ENCODE measurements around the gene UBXN7. TPM values are rescaled to one million over a fixed set of nuclear protein-coding genes. Genes with fewer than 3 reads are reported as not detected.

Gene UBXN7
- total and polyA plus RNA-seq, 12 donors = 3.5 to 82.0 (median 24.2) TPM

GRCh38 chr3:196444500-196444894, 12.3 kb upstream of the UBXN7 start:
- no peak for DNase-seq
- H3K4me3 ChIP-seq = no peak overlapping the region
- H3K27me3 ChIP-seq = no peaks in the 10 kb centered on the region
- no peaks in the 10 kb centered on the region for H3K9me3 ChIP-seq (replicated peaks in 1 of 3)
- H3K36me3 ChIP-seq (replicated peaks in 1 of 2) = no peaks in the 10 kb centered on the region
- no peaks in the 10 kb centered on the region for H3K4me1 ChIP-seq (replicated peaks in 1 of 2)
- no peak for TF ChIP-seq POLR2A (IDR thresholded peaks at IDR 0.05)
- TF ChIP-seq, protein P1, sequence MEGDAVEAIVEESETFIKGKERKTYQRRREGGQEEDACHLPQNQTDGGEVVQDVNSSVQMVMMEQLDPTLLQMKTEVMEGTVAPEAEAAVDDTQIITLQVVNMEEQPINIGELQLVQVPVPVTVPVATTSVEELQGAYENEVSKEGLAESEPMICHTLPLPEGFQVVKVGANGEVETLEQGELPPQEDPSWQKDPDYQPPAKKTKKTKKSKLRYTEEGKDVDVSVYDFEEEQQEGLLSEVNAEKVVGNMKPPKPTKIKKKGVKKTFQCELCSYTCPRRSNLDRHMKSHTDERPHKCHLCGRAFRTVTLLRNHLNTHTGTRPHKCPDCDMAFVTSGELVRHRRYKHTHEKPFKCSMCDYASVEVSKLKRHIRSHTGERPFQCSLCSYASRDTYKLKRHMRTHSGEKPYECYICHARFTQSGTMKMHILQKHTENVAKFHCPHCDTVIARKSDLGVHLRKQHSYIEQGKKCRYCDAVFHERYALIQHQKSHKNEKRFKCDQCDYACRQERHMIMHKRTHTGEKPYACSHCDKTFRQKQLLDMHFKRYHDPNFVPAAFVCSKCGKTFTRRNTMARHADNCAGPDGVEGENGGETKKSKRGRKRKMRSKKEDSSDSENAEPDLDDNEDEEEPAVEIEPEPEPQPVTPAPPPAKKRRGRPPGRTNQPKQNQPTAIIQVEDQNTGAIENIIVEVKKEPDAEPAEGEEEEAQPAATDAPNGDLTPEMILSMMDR (IDR thresholded peaks at IDR 0.05) = no peak
- intact Hi-C loops (cut with DNase I) = no loop called here
- 45 to 67% (median 59%) methylated on average over 2 of the region's 2 CpGs for WGBS, 4 donors
- H3K27ac ChIP-seq = no peak overlapping the region

DNA sequence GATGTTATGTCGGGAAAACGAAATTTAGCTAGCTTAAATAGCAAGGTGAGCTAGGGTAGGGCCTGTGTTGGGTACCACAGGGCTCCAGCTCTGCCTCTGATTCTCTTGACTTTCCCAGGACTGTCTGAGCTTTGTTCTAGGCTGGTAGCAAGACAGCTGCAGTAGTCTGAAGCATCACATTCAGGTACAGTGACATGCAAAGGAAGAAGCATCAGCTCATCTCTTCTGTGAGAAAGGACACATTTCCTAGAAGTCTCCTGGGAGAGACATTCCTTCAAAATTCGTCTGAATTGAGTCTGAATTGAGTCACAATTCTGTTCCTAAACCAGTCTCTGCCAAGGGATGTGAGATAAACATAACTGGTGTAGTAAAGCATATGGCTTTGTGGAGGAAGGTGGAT, 8.5 kb upstream of the UBXN7 start:
- TF ChIP-seq, protein P1 (IDR thresholded peaks at IDR 0.05) = no peak
- no peak for TF ChIP-seq POLR2A (IDR thresholded peaks at IDR 0.05)
- DNase-seq = no peak
- Histone ChIP-seq H3K27me3 (no peaks in the 10 kb centered on the region), H3K4me1 (replicated peaks in 1 of 2) (no peaks in the 10 kb centered on the region), H3K36me3 (replicated peaks in 1 of 2) (no peaks in the 10 kb centered on the region), H3K9me3 (replicated peaks in 1 of 3) (no peaks in the 10 kb centered on the region), H3K4me3 (no peak overlapping the region), H3K27ac (no peak overlapping the region)
- intact Hi-C loops (cut with DNase I) = no loop called here
- WGBS, 4 donors = 65 to 68% (median 67%) methylated on average over 3 of the region's 3 CpGs

- intact Hi-C loops (cut with DNase I) = no loop called here
- no peaks in the 10 kb centered on the region for H3K36me3 ChIP-seq (replicated peaks in 1 of 2)
- DNase-seq = no peak
- H3K4me1 ChIP-seq (replicated peaks in 1 of 2) = no peaks in the 10 kb centered on the region
- no peaks in the 10 kb centered on the region for H3K9me3 ChIP-seq (replicated peaks in 1 of 3)
- 78 to 84% (median 82%) methylated on average over 6 of the region's 6 CpGs for WGBS, 4 donors
- no peak overlapping the region for H3K4me3 ChIP-seq
- H3K27me3 ChIP-seq = no peaks in the 10 kb centered on the region
- TF ChIP-seq POLR2A (IDR thresholded peaks at IDR 0.05) = no peak
- TF ChIP-seq, protein P1 (IDR thresholded peaks at IDR 0.05) = no peak
- no peak overlapping the region for H3K27ac ChIP-seq
Observed at GRCh38 chr3:196440041-196440537, 7.9 kb upstream of the UBXN7 start.

DNA sequence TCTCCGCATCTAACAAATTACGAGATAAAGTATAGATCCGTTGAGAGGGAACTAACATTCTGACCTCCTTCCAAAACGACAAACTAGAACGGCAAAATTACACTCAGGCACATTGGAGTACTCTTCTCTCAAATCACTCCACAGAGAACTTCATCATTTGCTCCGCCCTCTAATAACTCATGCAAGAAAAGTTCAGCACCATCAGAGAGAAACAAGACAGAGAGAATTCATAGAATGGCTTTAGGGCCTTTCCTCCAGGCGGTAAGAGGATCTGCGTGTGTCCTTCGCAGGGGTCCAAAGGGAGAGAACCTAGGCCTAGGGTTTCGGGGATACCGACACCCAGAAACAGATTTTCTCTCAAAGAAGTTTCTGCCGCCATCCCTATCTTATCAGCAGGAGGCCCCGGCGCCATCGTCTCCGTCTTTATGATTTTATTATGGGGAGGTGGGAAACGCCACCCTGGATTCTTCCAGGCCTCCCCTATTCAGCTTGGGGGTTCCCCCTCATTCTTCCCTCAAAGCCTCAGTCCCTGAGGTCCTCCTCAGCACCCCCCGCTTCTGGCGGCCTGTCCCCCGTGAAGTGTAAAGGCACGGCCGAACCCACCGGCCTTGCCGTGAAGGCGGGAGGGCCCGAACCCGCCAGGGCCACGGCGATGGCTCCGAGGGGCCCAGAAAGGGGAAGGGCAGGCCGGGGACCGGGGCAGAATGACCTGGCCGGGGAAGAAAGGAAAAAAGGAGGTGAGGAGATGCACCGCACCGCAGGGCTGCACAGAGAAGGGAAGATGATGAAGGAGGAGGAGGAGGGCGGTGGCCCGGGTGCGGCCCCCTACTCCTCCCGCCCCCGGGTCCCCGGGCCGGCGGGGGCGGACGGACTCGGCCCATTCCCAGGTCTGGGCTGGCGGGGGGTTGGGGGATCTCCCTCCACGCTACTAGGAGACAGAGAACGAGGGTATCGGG, 768 bp downstream of the UBXN7 start:
- WGBS, 4 donors = 1 to 2% (median 1%) methylated on average over 41 to 50 of the region's 50 CpGs
- TF ChIP-seq, protein P1 (IDR thresholded peaks at IDR 0.05) = no peak
- peak in 1 of 2 donors; percentile 58 for TF ChIP-seq POLR2A (IDR thresholded peaks at IDR 0.05)
- Histone ChIP-seq H3K4me1 (replicated peaks in 1 of 2) (peaks cover 7 to 20% of the 10 kb centered on the region in 2 donors), H3K4me3 (peak overlapping the region; percentile 27 to 93 (median 56)), H3K27ac (peak overlapping the region; percentile 81 to 88 (median 86)), H3K36me3 (replicated peaks in 1 of 2) (no peaks in the 10 kb centered on the region), H3K9me3 (replicated peaks in 1 of 3) (no peaks in the 10 kb centered on the region), H3K27me3 (no peaks in the 10 kb centered on the region)
- DNase-seq = peak; percentile 17 to 52 (median 37)
- intact Hi-C loops (cut with DNase I) = no loop called here

Measured in adrenal gland (tissue), 12 donors.